Mesenchymal stem cell (in vitro differentiated cells and primary cell): ENCODE measurements around the gene CYP1A1.
"Not testable (repeated sequence)": the region's sequence is repeated elsewhere in the genome, so short reads cannot be mapped to it uniquely, and the experiment has no call there.

ENCODE experiments used
- DNase-seq: peaks from one replicate; pipeline ENCODE4 v3.0.0-alpha.2; 2013
- H2AFZ ChIP-seq: one replicate; pipeline ENCODE4 v1.6.1; 2013; ENCODE audit warnings: low read depth, mild to moderate bottlenecking, control low read depth, inconsistent platforms, low read length, moderate library complexity
- H2AK5ac ChIP-seq: 2 replicates; pipeline ENCODE4 v1.6.1; 2013; ENCODE audit warnings: low read length, moderate library complexity, mild to moderate bottlenecking, inconsistent platforms; ENCODE audit not compliant: severe bottlenecking
- H2BK120ac ChIP-seq: one replicate; pipeline ENCODE4 v1.6.1; 2013; ENCODE audit warnings: low read depth, mild to moderate bottlenecking, inconsistent platforms, low read length, moderate library complexity
- H2BK12ac ChIP-seq, 2 experiments: one replicate each; pipeline ENCODE4 v1.6.1; 2013; ENCODE audit warnings: inconsistent platforms in 2 of 2, low read length in 2 of 2, mild to moderate bottlenecking in 2 of 2, moderate library complexity in 2 of 2, control low read depth in 1 of 2
- H2BK15ac ChIP-seq: one replicate; pipeline ENCODE4 v1.6.1; 2013; ENCODE audit warnings: mild to moderate bottlenecking, low read depth, inconsistent platforms; ENCODE audit not compliant: poor library complexity, severe bottlenecking
- H2BK5ac ChIP-seq: 2 replicates; pipeline ENCODE4 v1.6.1; 2013; ENCODE audit warnings: low read depth, mild to moderate bottlenecking, low read length, control low read depth, inconsistent platforms; ENCODE audit not compliant: poor library complexity, severe bottlenecking
- H3K14ac ChIP-seq, 2 experiments: one replicate each; pipeline ENCODE4 v1.6.1; 2013; ENCODE audit warnings: inconsistent platforms in 2 of 2, low read length in 2 of 2, control low read depth in 1 of 2, mild to moderate bottlenecking in 1 of 2, moderate library complexity in 1 of 2
- H3K18ac ChIP-seq, 2 experiments: one replicate each; pipeline ENCODE4 v1.6.1; 2013; ENCODE audit warnings: inconsistent platforms in 2 of 2, low read length in 2 of 2, control low read depth in 1 of 2, low read depth in 1 of 2, mild to moderate bottlenecking in 1 of 2
- H3K23ac ChIP-seq, 2 experiments: one replicate each; pipeline ENCODE4 v1.6.1; 2013; ENCODE audit warnings: inconsistent platforms in 2 of 2, low read length in 2 of 2, mild to moderate bottlenecking in 2 of 2, moderate library complexity in 2 of 2, control low read depth in 1 of 2
- H3K27ac ChIP-seq: 2 replicates; pipeline ENCODE4 v1.5.1; 2013; ENCODE audit warnings: mild to moderate bottlenecking, moderate library complexity, low read length, control low read depth, inconsistent platforms; ENCODE audit not compliant: poor library complexity, severe bottlenecking
- H3K27me3 ChIP-seq, 2 experiments: 2 replicates each; pipeline versions ENCODE4 v1.6.1 to v1.7.0; 2013; ENCODE audit warnings: low read length in 2 of 2, mild to moderate bottlenecking in 2 of 2, moderate library complexity in 2 of 2, control low read depth in 1 of 2, inconsistent platforms in 1 of 2; ENCODE audit not compliant: control insufficient read depth in 1 of 2, insufficient read depth in 1 of 2
- H3K36me3 ChIP-seq, 2 experiments: 2 replicates each; pipeline versions ENCODE4 v1.6.1 to v1.7.0; 2013; ENCODE audit warnings: low read length in 2 of 2, control low read depth in 1 of 2, inconsistent platforms in 1 of 2, low read depth in 1 of 2, mild to moderate bottlenecking in 1 of 2; ENCODE audit not compliant: insufficient read depth in 2 of 2, control insufficient read depth in 1 of 2
- H3K4ac ChIP-seq, 2 experiments: one replicate each; pipeline ENCODE4 v1.6.1; 2013; ENCODE audit warnings: inconsistent platforms in 2 of 2, low read length in 2 of 2, mild to moderate bottlenecking in 2 of 2, moderate library complexity in 2 of 2, control low read depth in 1 of 2, low read depth in 1 of 2
- H3K4me1 ChIP-seq: 2 replicates; pipeline ENCODE4 v1.6.1; 2013; ENCODE audit warnings: low read depth, low read length, control low read depth; ENCODE audit not compliant: control insufficient read depth, insufficient read depth
- H3K4me2 ChIP-seq: 2 replicates; pipeline ENCODE4 v1.6.1; 2013; ENCODE audit warnings: low read length, mild to moderate bottlenecking, inconsistent platforms; ENCODE audit not compliant: poor library complexity, severe bottlenecking
- H3K4me3 ChIP-seq, 2 experiments: 2 replicates each; pipeline versions ENCODE4 v1.5.1 to v1.7.0; 2013; ENCODE audit warnings: low read length in 2 of 2, mild to moderate bottlenecking in 2 of 2, control low read depth in 1 of 2, low read depth in 1 of 2; ENCODE audit not compliant: insufficient read depth in 1 of 2
- H3K79me1 ChIP-seq: replicated peaks from 2 replicates; pipeline ENCODE4 v1.6.1; 2013; ENCODE audit warnings: mild to moderate bottlenecking, control low read depth, low read length, inconsistent platforms; ENCODE audit not compliant: poor library complexity, severe bottlenecking
- H3K9ac ChIP-seq: 2 replicates; pipeline ENCODE4 v1.7.0; 2013; ENCODE audit warnings: mild to moderate bottlenecking, low read length, moderate library complexity
- H3K9me3 ChIP-seq: 2 replicates; pipeline ENCODE4 v1.7.0; 2013; ENCODE audit warnings: mild to moderate bottlenecking, low read length; ENCODE audit not compliant: control insufficient read depth
- H4K8ac ChIP-seq: one replicate; pipeline ENCODE4 v1.6.1; 2013; ENCODE audit warnings: inconsistent platforms, mild to moderate bottlenecking, low read length, moderate library complexity
- H4K91ac ChIP-seq: one replicate; pipeline ENCODE4 v1.6.1; 2013; ENCODE audit warnings: mild to moderate bottlenecking, low read length, inconsistent platforms
- WGBS: methylation state at CpG from one replicate; pipeline ENCODE4 v1.1.7; 2013; ENCODE audit warnings: mixed read lengths; 5-methylcytosine and 5-hydroxymethylcytosine counted together

The CYP1A1 gene

DNA sequence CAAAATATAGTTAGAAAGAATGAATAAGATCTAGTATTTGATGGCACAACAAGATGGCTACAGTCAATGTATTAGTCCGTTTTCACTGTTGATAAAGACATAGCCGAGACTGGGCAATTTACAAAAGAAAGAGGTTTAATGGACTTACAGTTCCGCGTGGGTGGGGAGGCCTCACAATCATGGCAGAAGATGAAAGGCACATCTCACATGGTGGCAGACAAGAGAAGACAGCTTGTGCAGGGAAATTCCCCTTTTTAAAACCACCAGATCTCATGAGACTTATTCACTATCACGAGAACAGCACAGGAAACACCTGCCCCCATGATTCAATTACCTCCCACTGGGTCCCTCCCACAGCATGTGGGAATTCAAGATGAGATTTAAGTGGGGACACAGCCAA, 12.9 kb upstream of the CYP1A1 start:
- H4K91ac ChIP-seq, H2BK5ac ChIP-seq, DNase-seq, H3K36me3 ChIP-seq, H2AK5ac ChIP-seq, H3K9me3 ChIP-seq, H4K8ac ChIP-seq, H3K4ac ChIP-seq, H2BK120ac ChIP-seq, H3K14ac ChIP-seq, H3K23ac ChIP-seq, H3K4me3 ChIP-seq, H2BK15ac ChIP-seq, H2AFZ ChIP-seq, H3K9ac ChIP-seq, H2BK12ac ChIP-seq, H3K27ac ChIP-seq, H3K18ac ChIP-seq, H3K4me1 ChIP-seq, H3K79me1 ChIP-seq, H3K4me2 ChIP-seq: not testable (repeated sequence)
- H3K27me3 ChIP-seq: peaks cover 31 to 42% of the 10 kb centered on the region in 2 experiments
- WGBS: 93% methylated on average over 4 of the region's 5 CpGs

DNA sequence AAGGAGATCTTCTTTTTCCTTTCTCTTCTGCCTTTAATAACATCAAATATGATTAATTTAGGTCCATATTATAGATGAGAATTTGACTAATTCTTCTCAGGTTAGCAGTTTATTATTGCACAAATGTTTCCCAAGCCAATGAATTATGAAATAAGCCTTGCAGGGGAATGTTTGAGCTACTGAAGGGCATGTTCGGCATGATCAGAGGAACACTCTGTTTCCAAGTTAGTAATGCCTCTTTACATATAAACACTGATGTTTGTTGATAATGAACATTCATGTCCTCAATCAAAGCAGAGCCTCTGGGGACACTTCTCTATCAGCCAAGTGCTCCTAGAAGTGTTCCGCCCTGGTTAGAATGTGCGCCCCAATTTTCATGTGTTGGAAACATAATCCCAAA, 10.0 kb upstream of the CYP1A1 start:
- 78% methylated on average over 3 of the region's 3 CpGs for WGBS

DNA sequence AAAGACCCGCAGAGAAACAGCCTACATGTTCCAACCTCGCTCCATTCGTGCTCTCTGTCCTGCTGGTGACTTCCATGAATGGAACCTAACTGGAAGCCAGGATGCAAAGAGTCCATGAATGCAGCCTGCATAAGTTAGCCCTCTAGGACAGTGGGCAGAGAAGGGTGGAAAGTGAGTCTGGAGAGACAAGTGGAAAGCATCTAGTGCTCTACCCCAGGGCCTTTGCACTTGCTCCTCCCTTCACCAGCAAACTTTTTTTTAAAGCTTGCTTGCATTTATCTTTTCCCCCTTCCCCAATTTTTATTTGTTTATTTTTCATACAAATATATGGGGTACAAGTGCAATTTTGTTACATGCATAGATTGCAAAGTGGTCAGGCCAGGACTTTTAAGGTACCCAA, 7.9 kb upstream of the CYP1A1 start:
- no peak overlapping the region for H3K9ac ChIP-seq
- H4K91ac ChIP-seq: no peak overlapping the region
- no peak overlapping the region for H3K4ac ChIP-seq
- H2BK5ac ChIP-seq: no peak overlapping the region
- no peak overlapping the region for H2BK12ac ChIP-seq
- H3K27ac ChIP-seq: no peak overlapping the region
- H3K18ac ChIP-seq: no peak overlapping the region
- H3K14ac ChIP-seq: no peak overlapping the region
- no peaks in the 10 kb centered on the region for H3K9me3 ChIP-seq
- WGBS: 91% methylated on average over 3 of the region's 3 CpGs
- H3K36me3 ChIP-seq: no peaks in the 10 kb centered on the region
- H3K27me3 ChIP-seq: peaks cover 51 to 70% of the 10 kb centered on the region in 2 experiments
- H3K4me1 ChIP-seq: no peaks in the 10 kb centered on the region
- H2AFZ ChIP-seq: no peak overlapping the region
- no peak overlapping the region for H2AK5ac ChIP-seq
- no peak overlapping the region for H4K8ac ChIP-seq
- no peak overlapping the region for H3K4me2 ChIP-seq
- no peaks in the 10 kb centered on the region for H3K79me1 ChIP-seq
- no peak for DNase-seq
- H3K4me3 ChIP-seq: no peak overlapping the region
- no peak overlapping the region for H2BK120ac ChIP-seq
- H3K23ac ChIP-seq: no peak overlapping the region
- H2BK15ac ChIP-seq: no peak overlapping the region

More for the DNA sequence above, 10.0 kb upstream of the CYP1A1 start:
- Histone ChIP-seq H3K4me2 (no peak overlapping the region), H3K4me3 (no peak overlapping the region), H3K4me1 (no peaks in the 10 kb centered on the region), H4K8ac (no peak overlapping the region), H3K14ac (no peak overlapping the region), H4K91ac (no peak overlapping the region), H2BK5ac (no peak overlapping the region), H2BK12ac (no peak overlapping the region), H3K27me3 (peaks cover 46 to 63% of the 10 kb centered on the region in 2 experiments), H3K23ac (no peak overlapping the region), H3K36me3 (no peaks in the 10 kb centered on the region), H2AFZ (no peak overlapping the region), H2BK15ac (no peak overlapping the region), H2AK5ac (no peak overlapping the region), H3K27ac (no peak overlapping the region), H3K9me3 (no peaks in the 10 kb centered on the region), H3K79me1 (no peaks in the 10 kb centered on the region), H3K4ac (no peak overlapping the region), H2BK120ac (no peak overlapping the region), H3K9ac (no peak overlapping the region), H3K18ac (no peak overlapping the region)
- no peak for DNase-seq

DNA sequence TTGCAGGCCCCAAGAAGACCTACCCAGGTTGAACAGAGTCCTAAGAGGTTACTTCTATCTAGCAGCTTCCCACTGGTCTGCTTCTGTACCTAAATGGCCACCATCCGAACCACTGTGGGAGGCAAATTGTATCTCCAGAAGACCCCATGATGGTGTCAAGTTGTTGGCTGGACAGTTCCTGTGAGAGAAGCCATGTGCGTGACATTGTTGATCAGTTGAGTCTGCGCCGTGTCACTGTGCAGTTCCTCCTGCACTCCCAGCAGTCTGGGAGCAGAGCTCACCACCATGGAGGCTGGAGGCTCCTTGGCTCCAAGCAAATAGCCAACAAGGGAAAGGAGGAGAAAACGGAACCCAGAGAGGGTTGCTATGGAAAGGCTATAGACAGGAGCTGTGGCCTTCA, 7.5 kb upstream of the CYP1A1 start:
- WGBS: 94% methylated on average over 5 of the region's 5 CpGs

More for the DNA sequence above, 7.5 kb upstream of the CYP1A1 start:
- no peak overlapping the region for H2BK15ac ChIP-seq
- H3K14ac ChIP-seq: no peak overlapping the region
- H3K4me2 ChIP-seq: no peak overlapping the region
- H3K27ac ChIP-seq: no peak overlapping the region
- no peak overlapping the region for H2BK12ac ChIP-seq
- no peak overlapping the region for H2AK5ac ChIP-seq
- H3K18ac ChIP-seq: no peak overlapping the region
- H4K91ac ChIP-seq: no peak overlapping the region
- H3K36me3 ChIP-seq: no peaks in the 10 kb centered on the region
- H3K9me3 ChIP-seq: no peaks in the 10 kb centered on the region
- no peak overlapping the region for H3K4me3 ChIP-seq
- no peak overlapping the region for H3K9ac ChIP-seq
- H3K4me1 ChIP-seq: no peaks in the 10 kb centered on the region
- no peak for DNase-seq
- no peak overlapping the region for H3K23ac ChIP-seq
- H2BK120ac ChIP-seq: no peak overlapping the region
- H2BK5ac ChIP-seq: no peak overlapping the region
- H2AFZ ChIP-seq: no peak overlapping the region
- H3K27me3 ChIP-seq: peaks cover 54 to 73% of the 10 kb centered on the region in 2 experiments
- H4K8ac ChIP-seq: no peak overlapping the region
- H3K4ac ChIP-seq: no peak overlapping the region
- H3K79me1 ChIP-seq: no peaks in the 10 kb centered on the region
